ENCODE measurements around the gene ZDHHC7. TPM values are rescaled to one million over a fixed set of nuclear protein-coding genes. Genes with fewer than 3 reads are reported as not detected.
"Not testable (repeated sequence)": the region's sequence is repeated elsewhere in the genome, so short reads cannot be mapped to it uniquely, and the experiment has no call there.

The ZDHHC7 gene
- total RNA-seq, 1 donor from 2014 or later, result 26.9 TPM

DNA sequence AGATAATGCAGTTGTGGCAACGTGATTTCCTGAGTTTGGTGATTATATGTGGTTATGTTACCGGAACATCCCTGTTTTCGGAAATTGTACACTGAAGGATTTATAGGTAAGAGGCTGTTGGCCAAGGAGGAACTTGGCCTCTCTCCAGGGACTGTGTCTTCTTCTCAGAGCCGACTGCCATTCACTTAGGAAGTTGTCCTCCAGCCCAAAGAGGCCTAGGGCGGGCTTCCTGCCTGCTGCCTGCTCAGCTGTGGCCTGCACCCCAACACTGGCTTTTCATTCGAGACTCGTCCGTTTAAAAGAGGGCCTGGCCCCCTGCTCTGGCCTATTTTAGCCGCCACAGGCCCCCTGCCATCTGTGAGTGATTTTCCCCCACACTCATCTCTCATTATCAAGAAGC, 64.3 kb downstream of the ZDHHC7 start:
- H3K36me3 Mint-ChIP-seq (ENCODE audit: low read depth), result no peaks in the 10 kb centered on the region
- no peak for ATAC-seq (ENCODE audit: low read depth)
- intact Hi-C loops (cut with micrococcal nuclease), result no loop called here
- TF ChIP-seq, protein P1, sequence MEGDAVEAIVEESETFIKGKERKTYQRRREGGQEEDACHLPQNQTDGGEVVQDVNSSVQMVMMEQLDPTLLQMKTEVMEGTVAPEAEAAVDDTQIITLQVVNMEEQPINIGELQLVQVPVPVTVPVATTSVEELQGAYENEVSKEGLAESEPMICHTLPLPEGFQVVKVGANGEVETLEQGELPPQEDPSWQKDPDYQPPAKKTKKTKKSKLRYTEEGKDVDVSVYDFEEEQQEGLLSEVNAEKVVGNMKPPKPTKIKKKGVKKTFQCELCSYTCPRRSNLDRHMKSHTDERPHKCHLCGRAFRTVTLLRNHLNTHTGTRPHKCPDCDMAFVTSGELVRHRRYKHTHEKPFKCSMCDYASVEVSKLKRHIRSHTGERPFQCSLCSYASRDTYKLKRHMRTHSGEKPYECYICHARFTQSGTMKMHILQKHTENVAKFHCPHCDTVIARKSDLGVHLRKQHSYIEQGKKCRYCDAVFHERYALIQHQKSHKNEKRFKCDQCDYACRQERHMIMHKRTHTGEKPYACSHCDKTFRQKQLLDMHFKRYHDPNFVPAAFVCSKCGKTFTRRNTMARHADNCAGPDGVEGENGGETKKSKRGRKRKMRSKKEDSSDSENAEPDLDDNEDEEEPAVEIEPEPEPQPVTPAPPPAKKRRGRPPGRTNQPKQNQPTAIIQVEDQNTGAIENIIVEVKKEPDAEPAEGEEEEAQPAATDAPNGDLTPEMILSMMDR (IDR thresholded peaks at IDR 0.05), result no peak
- H3K4me3 Mint-ChIP-seq, result no peak overlapping the region
- DNase-seq, result no peak
- ChIA-PET POLR2A (no interaction called here), CTCF (no interaction called here)
- peaks cover 10% of the 10 kb centered on the region for H3K4me1 Mint-ChIP-seq
- no peak overlapping the region for H3K27ac Mint-ChIP-seq
- peaks cover 12% of the 10 kb centered on the region for H3K27me3 Mint-ChIP-seq
- H3K9me3 Mint-ChIP-seq, result peaks cover 2% of the 10 kb centered on the region

DNA sequence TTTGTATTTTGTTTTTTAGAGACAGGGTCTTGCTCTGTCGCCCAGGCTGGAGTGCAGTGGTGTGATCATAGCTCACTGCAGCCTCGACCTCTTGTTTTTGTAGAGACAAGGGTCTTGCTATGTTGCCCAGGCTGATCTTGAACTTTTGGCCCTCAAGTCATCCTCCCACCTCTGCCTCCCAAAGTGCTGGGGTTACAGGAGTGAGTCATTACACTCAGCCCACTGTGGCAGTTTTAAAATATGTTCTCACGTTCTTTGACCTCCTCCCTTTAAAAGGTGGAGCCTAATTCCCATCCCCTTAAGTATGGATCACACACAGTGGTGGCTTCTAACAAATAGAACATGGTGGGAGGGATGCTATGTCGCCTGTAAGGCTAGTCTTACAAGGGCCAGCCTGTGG, 67.7 kb downstream of the ZDHHC7 start:
- Mint-ChIP-seq H3K36me3 (ENCODE audit: low read depth) (no peaks in the 10 kb centered on the region), H3K4me1 (peaks cover 10% of the 10 kb centered on the region), H3K27me3 (peaks cover 9% of the 10 kb centered on the region), H3K4me3 (no peak overlapping the region), H3K27ac (no peak overlapping the region), H3K9me3 (peaks cover 2% of the 10 kb centered on the region)
- no peak for ATAC-seq (ENCODE audit: low read depth)
- DNase-seq, result no peak
- ChIA-PET POLR2A (no interaction called here), CTCF (no interaction called here)
- TF ChIP-seq, protein P1 (IDR thresholded peaks at IDR 0.05), result no peak
- intact Hi-C loops (cut with micrococcal nuclease), result no loop called here

DNA sequence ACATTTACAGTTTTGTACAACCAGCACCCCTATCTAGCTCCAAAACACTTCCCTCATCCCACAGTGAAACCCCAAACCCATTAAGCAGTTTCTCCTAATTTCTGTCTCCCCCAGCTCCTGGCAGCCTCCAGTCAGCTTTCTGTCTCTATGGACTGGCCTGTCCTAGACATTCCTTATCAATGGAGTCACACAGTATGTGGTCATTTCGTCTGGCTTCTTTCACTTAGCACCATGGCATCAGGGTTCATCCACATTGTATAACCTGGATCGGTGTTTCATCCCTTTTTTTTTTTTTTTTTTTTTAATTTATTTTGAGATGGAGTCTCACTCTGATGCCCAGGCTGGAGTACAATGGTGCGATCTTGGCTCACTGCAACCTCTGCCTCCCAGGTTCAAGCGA, 68.5 kb downstream of the ZDHHC7 start:
- intact Hi-C loops (cut with micrococcal nuclease), result no loop called here
- DNase-seq, result no peak
- ChIA-PET CTCF (interaction anchor here (1.1 kb wide), 1 partner anchor 9 kb away, joined by 7 read pairs; no protein-coding TSS in a partner anchor), POLR2A (no interaction called here)
- peaks cover 9% of the 10 kb centered on the region for H3K27me3 Mint-ChIP-seq
- H3K36me3 Mint-ChIP-seq (ENCODE audit: low read depth), result no peaks in the 10 kb centered on the region
- H3K9me3 Mint-ChIP-seq, result peaks cover 2% of the 10 kb centered on the region
- peaks cover 5% of the 10 kb centered on the region for H3K4me1 Mint-ChIP-seq
- TF ChIP-seq, protein P1 (IDR thresholded peaks at IDR 0.05), result no peak
- H3K4me3 Mint-ChIP-seq, result no peak overlapping the region
- no peak overlapping the region for H3K27ac Mint-ChIP-seq
- ATAC-seq (ENCODE audit: low read depth), result no peak

DNA sequence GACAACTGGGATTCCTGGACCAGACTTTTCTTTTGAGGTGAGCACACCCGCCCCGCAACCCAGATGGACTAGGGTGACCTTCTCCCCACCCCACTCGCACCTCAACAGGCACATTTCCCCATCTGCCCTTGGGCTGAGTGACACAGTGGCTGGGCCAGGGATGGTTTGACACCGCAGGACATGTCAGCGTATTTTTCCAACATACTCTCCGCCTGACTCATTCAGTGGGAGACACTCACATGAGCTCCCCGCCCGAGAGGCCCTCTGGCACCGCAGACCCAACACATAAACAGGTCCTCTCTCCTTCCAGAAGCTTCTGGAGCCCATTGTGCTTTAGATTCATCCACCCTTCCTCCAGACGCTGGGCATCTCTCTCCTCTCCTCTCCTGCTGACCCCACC, 69.4 kb downstream of the ZDHHC7 start:
- Mint-ChIP-seq H3K27me3 (peaks cover 9% of the 10 kb centered on the region), H3K4me3 (no peak overlapping the region), H3K27ac (no peak overlapping the region), H3K36me3 (ENCODE audit: low read depth) (no peaks in the 10 kb centered on the region), H3K4me1 (peaks cover 1% of the 10 kb centered on the region), H3K9me3 (peaks cover 2% of the 10 kb centered on the region)
- TF ChIP-seq, protein P1 (IDR thresholded peaks at IDR 0.05), result no peak
- intact Hi-C loops (cut with micrococcal nuclease), result no loop called here
- CTCF ChIA-PET, result interaction anchor here (1.1 kb wide), 1 partner anchor 10 kb away, joined by 7 read pairs; no protein-coding TSS in a partner anchor
- DNase-seq (no peak), ATAC-seq (ENCODE audit: low read depth) (no peak)
- POLR2A ChIA-PET, result no interaction called here

DNA sequence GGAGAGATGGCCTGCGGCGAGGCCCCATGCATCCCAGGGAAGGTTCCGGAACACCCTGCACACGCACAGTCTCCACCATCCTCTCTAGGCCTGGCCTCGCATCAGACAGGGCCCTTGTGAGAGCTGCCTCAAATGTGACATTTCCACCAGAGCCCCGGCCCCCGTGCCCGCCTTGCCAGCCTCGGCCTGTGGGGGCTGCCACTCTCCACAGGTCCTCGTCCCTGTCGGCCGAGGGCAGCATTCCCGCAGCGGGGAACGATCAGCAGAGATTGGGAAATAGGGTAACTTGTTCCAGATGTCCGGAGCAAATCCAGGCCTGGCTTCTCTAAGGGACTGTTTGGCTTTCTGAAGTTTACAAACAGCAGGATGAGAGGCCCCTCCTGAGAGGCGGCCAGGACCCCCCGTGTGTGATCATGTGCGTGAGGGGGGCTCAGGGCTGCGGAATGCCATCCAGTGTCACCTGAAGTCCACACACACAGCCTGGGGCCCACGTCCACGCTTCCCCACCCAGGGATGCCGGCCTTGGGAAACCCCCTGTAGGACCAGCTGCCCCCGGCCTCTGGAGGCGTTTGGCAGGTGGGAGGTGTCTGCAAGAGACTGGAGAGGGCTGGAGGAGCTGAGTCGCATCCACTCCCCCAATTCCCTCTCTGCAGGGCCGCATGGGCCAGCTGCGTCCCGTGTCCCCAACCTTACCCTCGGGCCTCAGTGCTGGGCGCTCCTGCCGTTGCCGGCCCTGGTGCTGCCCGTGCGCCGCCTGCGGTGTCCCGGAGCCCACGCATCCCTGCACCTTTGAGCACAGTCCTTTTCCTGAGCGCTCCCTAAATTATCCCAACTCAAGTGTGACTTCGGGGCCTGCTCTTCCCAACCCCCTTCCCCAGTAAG, 70.4 kb downstream of the ZDHHC7 start:
- Mint-ChIP-seq H3K36me3 (ENCODE audit: low read depth) (no peaks in the 10 kb centered on the region), H3K4me3 (no peak overlapping the region), H3K27ac (no peak overlapping the region), H3K27me3 (peaks cover 9% of the 10 kb centered on the region), H3K4me1 (no peaks in the 10 kb centered on the region), H3K9me3 (peaks cover 2% of the 10 kb centered on the region)
- ChIA-PET CTCF (no interaction called here), POLR2A (no interaction called here)
- intact Hi-C loops (cut with micrococcal nuclease), result no loop called here
- DNase-seq (no peak), ATAC-seq (ENCODE audit: low read depth) (no peak)
- TF ChIP-seq, protein P1 (IDR thresholded peaks at IDR 0.05), result no peak

DNA sequence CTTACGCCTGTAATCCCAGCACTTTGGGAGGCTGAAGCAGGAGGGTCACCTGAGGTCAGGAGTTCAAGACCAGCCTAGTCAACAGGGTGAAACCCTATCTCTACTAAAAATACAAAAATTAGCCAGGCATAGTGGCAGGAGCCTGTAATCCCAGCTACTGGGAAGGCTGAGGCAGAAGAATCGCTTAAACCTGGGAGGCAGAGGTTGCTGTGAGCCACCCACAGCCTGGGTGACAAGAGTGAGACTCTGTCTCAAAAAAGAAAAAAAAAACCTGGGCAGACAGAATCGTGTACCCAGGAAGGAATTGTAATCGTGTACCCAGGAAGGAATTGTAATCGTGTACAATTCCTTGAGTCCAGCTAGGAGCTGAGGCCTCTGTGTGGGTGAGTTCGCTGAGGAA, 72.7 kb downstream of the ZDHHC7 start:
- H3K27ac Mint-ChIP-seq; H3K4me3 Mint-ChIP-seq; H3K9me3 Mint-ChIP-seq; H3K4me1 Mint-ChIP-seq; ATAC-seq (ENCODE audit: low read depth); POLR2A ChIA-PET; H3K36me3 Mint-ChIP-seq (ENCODE audit: low read depth); intact Hi-C loops (cut with micrococcal nuclease); H3K27me3 Mint-ChIP-seq; DNase-seq; CTCF ChIA-PET: not testable (repeated sequence)

All from activated B cell treated with CpG ODN at 0.5 μM for 24 hours (primary cell).